ENCODE measurements around the gene LIN7B. TPM values are rescaled to one million over a fixed set of nuclear protein-coding genes. Genes with fewer than 3 reads are reported as not detected.

LIN7B gene
- 32.6 TPM for total RNA-seq (ENCODE audit: unreplicated experiment)
- long read RNA-seq, transcript LIN7B-201 (6 exons, 755 nt): major isoform, 9 of 19 reads
- long read RNA-seq, partial matches to known transcripts: 1 of 19 reads
- long read RNA-seq, other reads (novel, unspliced or antisense): 4 of 19 reads

- Mint-ChIP-seq H3K4me1 (ENCODE audit: low read depth, unreplicated experiment) (peaks cover 22% of the 10 kb centered on the region), H3K9me3 (ENCODE audit: unreplicated experiment) (peaks cover 16% of the 10 kb centered on the region), H3K4me3 (ENCODE audit: unreplicated experiment) (peak within 1 kb of the TSS; percentile 93), H3K36me3 (ENCODE audit: unreplicated experiment) (peaks cover 8% of the 10 kb centered on the region), H3K27ac (ENCODE audit: unreplicated experiment) (peak within 1 kb of the TSS; percentile 98), H3K27me3 (ENCODE audit: unreplicated experiment) (peaks cover 23% of the 10 kb centered on the region)
- peak; percentile 83 for DNase-seq
- peak; percentile 6 for TF ChIP-seq CTCF (IDR thresholded peaks at IDR 0.05; ENCODE audit: partially characterized antibody, unreplicated experiment)
These were observed at the start of gene LIN7B for GRCh38 chr19:49113762-49114629. Gene LIN7B (plus strand): TSS chr19:49114370. CDS start chr19:49114405, 35 bp downstream.

GRCh38 chr19:49064768-49065611, 49.2 kb upstream of the LIN7B start, which contains the start of gene NTF4:
Gene NTF4 (minus strand): TSS chr19:49064818. CDS start chr19:49061997, 2,821 bp downstream.
- no peaks in the 10 kb centered on the region for H3K9me3 Mint-ChIP-seq (ENCODE audit: unreplicated experiment)
- H3K4me3 Mint-ChIP-seq (ENCODE audit: unreplicated experiment): peak within 1 kb of the TSS; percentile 49
- peaks cover 12% of the 10 kb centered on the region for H3K4me1 Mint-ChIP-seq (ENCODE audit: low read depth, unreplicated experiment)
- no peak for TF ChIP-seq CTCF (IDR thresholded peaks at IDR 0.05; ENCODE audit: partially characterized antibody, unreplicated experiment)
- peak; percentile 74 for DNase-seq
- no peak within 1 kb of the TSS for H3K27ac Mint-ChIP-seq (ENCODE audit: unreplicated experiment)
- peaks cover 5% of the 10 kb centered on the region for H3K36me3 Mint-ChIP-seq (ENCODE audit: unreplicated experiment)
- H3K27me3 Mint-ChIP-seq (ENCODE audit: unreplicated experiment): peaks cover 11% of the 10 kb centered on the region

- peaks cover 10% of the 10 kb centered on the region for H3K27me3 Mint-ChIP-seq (ENCODE audit: unreplicated experiment)
- DNase-seq: no peak
- no peaks in the 10 kb centered on the region for H3K9me3 Mint-ChIP-seq (ENCODE audit: unreplicated experiment)
- peak overlapping the region; percentile 15 for H3K4me3 Mint-ChIP-seq (ENCODE audit: unreplicated experiment)
- H3K27ac Mint-ChIP-seq (ENCODE audit: unreplicated experiment): no peak overlapping the region
- peaks cover 12% of the 10 kb centered on the region for H3K4me1 Mint-ChIP-seq (ENCODE audit: low read depth, unreplicated experiment)
- TF ChIP-seq CTCF (IDR thresholded peaks at IDR 0.05; ENCODE audit: partially characterized antibody, unreplicated experiment): no peak
- peaks cover 11% of the 10 kb centered on the region for H3K36me3 Mint-ChIP-seq (ENCODE audit: unreplicated experiment)
These were observed 48.2 kb upstream of the LIN7B start for GRCh38 chr19:49065905-49066512.

- H3K36me3 Mint-ChIP-seq (ENCODE audit: unreplicated experiment): peaks cover 11% of the 10 kb centered on the region
- no peak for DNase-seq
- peaks cover 13% of the 10 kb centered on the region for H3K27me3 Mint-ChIP-seq (ENCODE audit: unreplicated experiment)
- no peak for TF ChIP-seq CTCF (IDR thresholded peaks at IDR 0.05; ENCODE audit: partially characterized antibody, unreplicated experiment)
- no peak overlapping the region for H3K27ac Mint-ChIP-seq (ENCODE audit: unreplicated experiment)
- H3K9me3 Mint-ChIP-seq (ENCODE audit: unreplicated experiment): no peaks in the 10 kb centered on the region
- peaks cover 12% of the 10 kb centered on the region for H3K4me1 Mint-ChIP-seq (ENCODE audit: low read depth, unreplicated experiment)
- H3K4me3 Mint-ChIP-seq (ENCODE audit: unreplicated experiment): no peak overlapping the region
These were observed 46.6 kb upstream of the LIN7B start for GRCh38 chr19:49067554-49067953.

Data from glutamatergic neuron (in vitro differentiated cells).